OCI-LY7 (cell line): Measurements from ENCODE around the gene GOLIM4.
"Not testable (repeated sequence)": the region's sequence is repeated elsewhere in the genome, so short reads cannot be mapped to it uniquely, and the experiment has no call there.

Source experiments
- CTCF ChIP-seq: fragments of 200-600 bp; sonication (generic); conservative IDR thresholded peaks from 2 replicates; pipeline ENCODE4 v1.5.1; 2014; ENCODE audit warnings: mild to moderate bottlenecking, antibody characterized with exemption, low read length, moderate library complexity, mixed read lengths
- EZH2phosphoT487 ChIP-seq: fragments of 200-600 bp; sonication (generic); IDR thresholded peaks from 2 replicates; pipeline ENCODE4 v1.6.1; 2018; ENCODE audit warnings: low read depth, borderline replicate concordance, mild to moderate bottlenecking, mixed run types, antibody characterized with exemption, low read length, moderate library complexity, mixed read lengths

- not testable (repeated sequence) for TF ChIP-seq CTCF, EZH2phosphoT487
Observed at GRCh38 chr3:168130250-168130649, 34.5 kb upstream of the GOLIM4 start.
